Measurements from ENCODE around the gene IGSF22. TPM values are rescaled to one million over a fixed set of nuclear protein-coding genes. Genes with fewer than 3 reads are reported as not detected.

Gene IGSF22
- polyA plus RNA-seq, 1 donor (not counting 4 experiments of a cell fraction or from before 2014, with no cell fraction given): 0.01 TPM

DNA sequence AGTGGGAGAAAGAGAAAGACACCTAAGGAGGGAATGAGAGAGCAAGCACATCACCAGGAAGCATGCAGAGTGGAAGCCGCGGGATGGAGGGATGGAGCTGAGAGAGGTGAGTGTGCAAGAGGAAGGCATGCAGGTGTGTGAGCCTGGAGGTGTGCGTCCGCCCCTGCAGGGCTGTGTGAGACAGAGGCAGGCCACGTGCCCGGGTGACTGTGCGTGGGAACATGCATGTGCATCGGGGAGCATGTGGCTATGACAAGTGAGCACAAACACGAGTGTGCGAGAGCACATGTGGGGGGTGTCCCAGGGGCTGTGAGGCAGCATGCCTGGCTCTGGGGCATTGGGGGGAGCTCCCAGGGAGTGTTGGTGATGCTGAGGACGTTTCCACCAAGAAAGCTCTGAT, 35.8 kb upstream of the IGSF22 start:
- H3K4me2 ChIP-seq (ENCODE audit: control insufficient read depth, extremely low read depth, insufficient read depth, low read depth, low read length): no peak overlapping the region
- H3K4me1 ChIP-seq (ENCODE audit: control insufficient read depth, extremely low read depth, insufficient read depth, low read length): peaks cover 13% of the 10 kb centered on the region
- H3K9me3 ChIP-seq (ENCODE audit: control insufficient read depth, low read depth, low read length): no peaks in the 10 kb centered on the region
- H3K9ac ChIP-seq (ENCODE audit: control insufficient read depth, extremely low read depth, insufficient read depth, low read length): no peak overlapping the region
- TF ChIP-seq, protein P1, sequence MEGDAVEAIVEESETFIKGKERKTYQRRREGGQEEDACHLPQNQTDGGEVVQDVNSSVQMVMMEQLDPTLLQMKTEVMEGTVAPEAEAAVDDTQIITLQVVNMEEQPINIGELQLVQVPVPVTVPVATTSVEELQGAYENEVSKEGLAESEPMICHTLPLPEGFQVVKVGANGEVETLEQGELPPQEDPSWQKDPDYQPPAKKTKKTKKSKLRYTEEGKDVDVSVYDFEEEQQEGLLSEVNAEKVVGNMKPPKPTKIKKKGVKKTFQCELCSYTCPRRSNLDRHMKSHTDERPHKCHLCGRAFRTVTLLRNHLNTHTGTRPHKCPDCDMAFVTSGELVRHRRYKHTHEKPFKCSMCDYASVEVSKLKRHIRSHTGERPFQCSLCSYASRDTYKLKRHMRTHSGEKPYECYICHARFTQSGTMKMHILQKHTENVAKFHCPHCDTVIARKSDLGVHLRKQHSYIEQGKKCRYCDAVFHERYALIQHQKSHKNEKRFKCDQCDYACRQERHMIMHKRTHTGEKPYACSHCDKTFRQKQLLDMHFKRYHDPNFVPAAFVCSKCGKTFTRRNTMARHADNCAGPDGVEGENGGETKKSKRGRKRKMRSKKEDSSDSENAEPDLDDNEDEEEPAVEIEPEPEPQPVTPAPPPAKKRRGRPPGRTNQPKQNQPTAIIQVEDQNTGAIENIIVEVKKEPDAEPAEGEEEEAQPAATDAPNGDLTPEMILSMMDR (optimal IDR thresholded peaks at IDR 0.05 in 1 of 3, IDR thresholded peaks at IDR 0.05 in 1 of 3, conservative IDR thresholded peaks at IDR 0.05 in 1 of 3; ENCODE audit: extremely low read depth in 1 of 3, insufficient read depth in 2 of 3, low read length in 3 of 3): no peak
- TF ChIP-seq EZH2 (IDR thresholded peaks at IDR 0.05; ENCODE audit: low read length): no peak
- no peaks in the 10 kb centered on the region for H3K9me1 ChIP-seq (ENCODE audit: control insufficient read depth, extremely low read depth, insufficient read depth, low read length)
- DNase-seq (ENCODE audit: low read depth, low spot score): no peak
- H4K20me1 ChIP-seq (ENCODE audit: control insufficient read depth, extremely low read depth, insufficient read depth, low read length): no peaks in the 10 kb centered on the region
- no peak overlapping the region for H3K4me3 ChIP-seq (ENCODE audit: control insufficient read depth in 2 of 3, extremely low read depth in 1 of 3, insufficient read depth in 2 of 3, low read depth in 1 of 3, low read length in 3 of 3)
- no peak for FAIRE-seq
- dilution Hi-C loops (cut with MboI; ENCODE audit: extremely low pct_ligation_motif_present, low sequenced_read_pairs): no loop called here
- no peak overlapping the region for H3K27ac ChIP-seq (ENCODE audit: control insufficient read depth, insufficient read depth, low read length)
- H2AFZ ChIP-seq (ENCODE audit: control insufficient read depth, low read length): no peak overlapping the region
- H3K79me2 ChIP-seq (ENCODE audit: control insufficient read depth, insufficient read depth, low read length): no peaks in the 10 kb centered on the region
- H3K36me3 ChIP-seq (ENCODE audit: control insufficient read depth in 2 of 2, extremely low read depth in 1 of 2, insufficient read depth in 2 of 2, low read length in 2 of 2): no peaks in the 10 kb centered on the region
- no peaks in the 10 kb centered on the region for H3K27me3 ChIP-seq (ENCODE audit: control insufficient read depth, extremely low read depth, insufficient read depth, low read length)

- H3K9me3 ChIP-seq (ENCODE audit: control insufficient read depth, low read depth, low read length): no peaks in the 10 kb centered on the region
- H3K9me1 ChIP-seq (ENCODE audit: control insufficient read depth, extremely low read depth, insufficient read depth, low read length): no peaks in the 10 kb centered on the region
- no peaks in the 10 kb centered on the region for H3K36me3 ChIP-seq (ENCODE audit: control insufficient read depth in 2 of 2, extremely low read depth in 1 of 2, insufficient read depth in 2 of 2, low read length in 2 of 2)
- no peak overlapping the region for H3K4me3 ChIP-seq (ENCODE audit: control insufficient read depth in 2 of 3, extremely low read depth in 1 of 3, insufficient read depth in 2 of 3, low read depth in 1 of 3, low read length in 3 of 3)
- H2AFZ ChIP-seq (ENCODE audit: control insufficient read depth, low read length): no peak overlapping the region
- no peak overlapping the region for H3K9ac ChIP-seq (ENCODE audit: control insufficient read depth, extremely low read depth, insufficient read depth, low read length)
- TF ChIP-seq, protein P1 (optimal IDR thresholded peaks at IDR 0.05 in 1 of 3, IDR thresholded peaks at IDR 0.05 in 1 of 3, conservative IDR thresholded peaks at IDR 0.05 in 1 of 3; ENCODE audit: extremely low read depth in 1 of 3, insufficient read depth in 2 of 3, low read length in 3 of 3): peak in 1 of 3 experiments; percentile 7
- TF ChIP-seq EZH2 (IDR thresholded peaks at IDR 0.05; ENCODE audit: low read length): no peak
- no peak overlapping the region for H3K27ac ChIP-seq (ENCODE audit: control insufficient read depth, insufficient read depth, low read length)
- dilution Hi-C loops (cut with MboI; ENCODE audit: extremely low pct_ligation_motif_present, low sequenced_read_pairs): no loop called here
- H3K4me2 ChIP-seq (ENCODE audit: control insufficient read depth, extremely low read depth, insufficient read depth, low read depth, low read length): no peak overlapping the region
- no peaks in the 10 kb centered on the region for H3K79me2 ChIP-seq (ENCODE audit: control insufficient read depth, insufficient read depth, low read length)
- H3K4me1 ChIP-seq (ENCODE audit: control insufficient read depth, extremely low read depth, insufficient read depth, low read length): peaks cover 13% of the 10 kb centered on the region
- H3K27me3 ChIP-seq (ENCODE audit: control insufficient read depth, extremely low read depth, insufficient read depth, low read length): no peaks in the 10 kb centered on the region
- DNase-seq (ENCODE audit: low read depth, low spot score) (no peak), FAIRE-seq (no peak)
- H4K20me1 ChIP-seq (ENCODE audit: control insufficient read depth, extremely low read depth, insufficient read depth, low read length): no peaks in the 10 kb centered on the region
Measured at GRCh38 chr11:18761144-18761543, 35.2 kb upstream of the IGSF22 start.
